SK-N-MC (cell line): ENCODE data around the gene RFFL.
A peak's percentile ranks its signal among the peaks of the same experiment; 100 is the strongest.

Experiments
- DNase-seq: peaks from one replicate; pipeline ENCODE4 v3.0.0-alpha.2; 2011; ENCODE audit warnings: low read depth, low spot score
- H3K27ac ChIP-seq: fragments of 200-600 bp; sonication (generic); 2 replicates; pipeline ENCODE4 v1.5.1; 2016; ENCODE audit warnings: mixed run types
- H3K36me3 ChIP-seq: fragments of 200-600 bp; sonication (generic); 2 replicates; pipeline ENCODE4 v1.6.1; 2017; ENCODE audit warnings: antibody characterized with exemption, low read length, mixed read lengths; ENCODE audit not compliant: insufficient read depth
- H3K4me3 ChIP-seq: fragments of 200-600 bp; sonication (generic); 2 replicates; pipeline ENCODE4 v1.5.1; 2016
- H3K9ac ChIP-seq: fragments of 200-600 bp; sonication (generic); 2 replicates; pipeline ENCODE4 v1.8.0; 2017; ENCODE audit warnings: mixed run types, mixed read lengths; ENCODE audit not compliant: insufficient read length
- H3K9me3 ChIP-seq: fragments of 200-600 bp; sonication (generic); 2 replicates; pipeline ENCODE4 v1.6.1; 2017; ENCODE audit warnings: low read depth, mild to moderate bottlenecking, antibody characterized with exemption, low read length, moderate library complexity, mixed read lengths
- EZH2 ChIP-seq: fragments of 200-600 bp; sonication (generic); IDR thresholded peaks from one replicate; pipeline ENCODE4 v1.6.1; 2017; ENCODE audit warnings: antibody characterized with exemption
- FOXP2 ChIP-seq: optimal IDR thresholded peaks from 2 replicates; pipeline ENCODE3; 2011; ENCODE audit warnings: mild to moderate bottlenecking, moderate library complexity; ENCODE audit not compliant: insufficient read depth; ENCODE audit errors: extremely low read length, control extremely low read depth
- POLR2AphosphoS5 ChIP-seq: IDR thresholded peaks from 2 replicates; pipeline ENCODE4 v1.6.1; 2012; ENCODE audit warnings: mild to moderate bottlenecking, low read depth, low read length, borderline replicate concordance

The RFFL gene

DNA sequence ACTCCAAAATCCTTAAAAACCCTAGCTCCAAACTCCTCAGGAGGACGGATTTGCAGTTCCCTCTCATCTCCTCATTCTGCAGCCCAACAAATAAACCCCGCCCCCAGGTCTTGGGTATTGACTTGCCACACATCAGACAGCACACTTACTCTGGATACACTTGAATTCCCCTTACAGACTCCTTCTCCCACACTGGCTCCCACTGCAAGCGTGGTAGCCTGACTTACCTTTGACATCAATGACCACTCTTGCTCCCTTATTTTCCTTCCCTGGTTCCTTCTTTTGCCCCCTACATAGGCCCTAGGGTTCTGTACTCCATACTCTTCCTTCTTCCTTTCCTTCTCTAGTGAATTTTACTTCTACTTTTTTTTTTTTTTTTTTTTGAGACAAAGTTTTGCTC lies 7.5 kb downstream of the RFFL start:
- no peak for DNase-seq
- no peak overlapping the region for H3K9ac ChIP-seq
- H3K9me3 ChIP-seq, result no peaks in the 10 kb centered on the region
- no peak overlapping the region for H3K4me3 ChIP-seq
- no peaks in the 10 kb centered on the region for H3K36me3 ChIP-seq
- H3K27ac ChIP-seq, result no peak overlapping the region
- TF ChIP-seq FOXP2 (no peak), POLR2AphosphoS5 (no peak), EZH2 (no peak)

DNA sequence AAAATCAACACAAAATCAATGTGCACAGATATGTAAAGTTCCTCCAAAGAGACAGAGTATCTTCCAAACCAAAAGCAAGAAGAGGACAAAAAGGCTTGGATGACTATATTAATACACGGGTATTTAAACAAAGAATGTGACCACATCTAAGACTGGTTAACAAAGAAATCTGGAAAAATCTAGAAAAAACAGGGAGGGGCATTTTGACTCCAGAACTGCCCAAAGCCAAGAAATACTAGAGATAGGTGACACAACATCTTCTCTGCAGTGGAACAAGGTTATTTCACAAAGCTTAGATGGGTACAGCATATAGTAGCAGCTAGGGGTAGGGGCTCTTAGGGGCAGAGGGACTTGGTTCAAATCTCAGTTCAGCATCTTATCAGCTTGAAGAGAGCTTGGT lies 10.3 kb downstream of the RFFL start:
- no peak overlapping the region for H3K27ac ChIP-seq

GRCh38 chr17:35052780-35053179 lies 10.7 kb downstream of the RFFL start:
- Histone ChIP-seq H3K9ac (no peak overlapping the region), H3K36me3 (no peaks in the 10 kb centered on the region), H3K9me3 (no peaks in the 10 kb centered on the region), H3K4me3 (no peak overlapping the region), H3K27ac (no peak overlapping the region)
- DNase-seq, result no peak
- TF ChIP-seq POLR2AphosphoS5, result no peak
- no peak for TF ChIP-seq EZH2
- no peak for TF ChIP-seq FOXP2

More for the DNA sequence above, 10.3 kb downstream of the RFFL start:
- no peak for TF ChIP-seq FOXP2
- TF ChIP-seq EZH2, result no peak
- TF ChIP-seq POLR2AphosphoS5, result no peak
- no peak overlapping the region for H3K9ac ChIP-seq
- DNase-seq, result no peak
- no peaks in the 10 kb centered on the region for H3K9me3 ChIP-seq
- H3K4me3 ChIP-seq, result no peak overlapping the region
- no peaks in the 10 kb centered on the region for H3K36me3 ChIP-seq

- Histone ChIP-seq H3K36me3 (no peaks in the 10 kb centered on the region), H3K27ac (no peak overlapping the region), H3K9ac (no peak overlapping the region), H3K9me3 (no peaks in the 10 kb centered on the region), H3K4me3 (no peak overlapping the region)
- TF ChIP-seq EZH2 (no peak), FOXP2 (no peak), POLR2AphosphoS5 (no peak)
- DNase-seq, result no peak
These were observed 11.3 kb downstream of the RFFL start for GRCh38 chr17:35052241-35052610.

- no peak for TF ChIP-seq EZH2
- no peak for DNase-seq
- H3K9me3 ChIP-seq, result no peaks in the 10 kb centered on the region
- H3K9ac ChIP-seq, result no peak overlapping the region
- H3K27ac ChIP-seq, result no peak overlapping the region
- no peaks in the 10 kb centered on the region for H3K36me3 ChIP-seq
- H3K4me3 ChIP-seq, result no peak overlapping the region
These were observed 11.8 kb downstream of the RFFL start for GRCh38 chr17:35051579-35052240.

DNA sequence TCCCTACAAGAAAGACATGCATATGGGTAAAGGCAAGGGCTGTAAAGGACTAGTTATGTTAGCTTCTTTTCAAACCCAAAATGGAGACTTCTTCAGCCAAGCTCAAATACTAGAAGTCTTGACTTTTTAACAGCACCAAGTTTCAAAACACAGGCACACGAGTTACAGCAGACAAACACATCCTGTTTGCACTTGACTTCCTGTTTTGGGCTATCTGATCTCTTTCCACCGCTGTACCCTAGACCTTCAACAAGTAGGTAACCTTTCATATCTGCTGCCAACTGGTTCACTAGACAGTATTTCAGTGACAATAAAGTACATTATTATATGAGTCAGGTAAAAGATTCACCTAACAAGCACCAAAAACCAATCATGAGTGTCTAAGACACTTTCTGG lies 12.3 kb downstream of the RFFL start:
- no peak for TF ChIP-seq FOXP2
- H3K9ac ChIP-seq, result no peak overlapping the region
- no peak overlapping the region for H3K27ac ChIP-seq
- no peak for DNase-seq
- no peaks in the 10 kb centered on the region for H3K36me3 ChIP-seq
- H3K9me3 ChIP-seq, result no peaks in the 10 kb centered on the region
- H3K4me3 ChIP-seq, result no peak overlapping the region

DNA sequence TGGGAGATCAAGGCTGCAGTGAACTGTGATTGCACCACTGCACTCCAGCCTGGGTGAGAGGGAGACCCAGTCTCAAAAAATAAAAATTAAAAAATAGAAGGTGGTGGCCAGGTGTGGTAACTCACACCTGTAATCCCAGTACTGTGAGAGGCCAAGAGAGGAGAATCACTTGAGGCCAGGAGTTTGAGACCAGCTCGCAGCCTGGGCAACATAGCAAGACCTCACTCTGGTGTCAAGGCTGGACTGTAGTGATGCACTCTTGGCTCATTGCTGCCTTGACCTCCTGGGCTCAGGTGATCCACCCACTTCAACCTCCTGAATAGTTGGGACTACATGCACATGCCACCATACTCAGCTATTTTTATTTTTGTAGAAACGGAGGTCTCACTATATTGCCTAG lies 13.3 kb downstream of the RFFL start:
- H3K4me3 ChIP-seq, result no peak overlapping the region
- DNase-seq, result no peak
- no peaks in the 10 kb centered on the region for H3K9me3 ChIP-seq
- no peak for TF ChIP-seq EZH2
- TF ChIP-seq FOXP2, result no peak
- no peak overlapping the region for H3K27ac ChIP-seq
- no peaks in the 10 kb centered on the region for H3K36me3 ChIP-seq
- H3K9ac ChIP-seq, result no peak overlapping the region

DNA sequence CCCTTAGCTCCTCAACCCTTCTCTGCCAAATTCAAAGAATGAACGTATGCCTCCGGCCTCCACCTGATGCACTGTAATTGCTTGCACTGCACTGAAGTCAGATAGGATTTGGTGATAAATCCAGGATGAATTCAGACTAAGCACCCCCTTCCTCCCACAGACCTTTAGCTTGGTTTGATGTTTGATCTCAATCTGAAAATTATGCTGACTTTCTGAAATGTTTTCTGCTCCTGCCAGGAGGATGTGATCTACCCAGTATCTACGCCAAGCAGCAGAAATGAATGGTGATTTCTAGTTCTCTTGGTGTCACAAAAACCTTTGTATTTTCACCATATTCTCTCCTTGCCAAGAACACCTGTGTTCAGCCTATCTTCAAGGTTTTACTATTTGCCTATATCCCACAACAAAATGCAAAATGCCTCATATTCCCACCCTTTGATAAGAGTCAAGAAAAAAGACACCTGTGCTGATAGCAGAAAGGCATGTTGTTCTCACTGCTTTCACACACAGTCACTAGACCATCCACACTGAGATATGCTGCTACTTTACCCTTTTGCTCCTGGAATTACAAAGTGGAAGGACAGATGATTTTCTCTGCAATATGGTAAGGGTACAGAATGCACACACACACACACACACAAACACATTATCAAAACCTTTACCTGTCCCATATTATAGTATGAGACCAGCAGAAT lies 14.7 kb downstream of the RFFL start:
- Histone ChIP-seq H3K27ac (no peak overlapping the region), H3K9ac (no peak overlapping the region), H3K9me3 (no peaks in the 10 kb centered on the region), H3K4me3 (no peak overlapping the region), H3K36me3 (no peaks in the 10 kb centered on the region)
- DNase-seq, result no peak
- TF ChIP-seq EZH2 (no peak), FOXP2 (no peak), POLR2AphosphoS5 (no peak)

DNA sequence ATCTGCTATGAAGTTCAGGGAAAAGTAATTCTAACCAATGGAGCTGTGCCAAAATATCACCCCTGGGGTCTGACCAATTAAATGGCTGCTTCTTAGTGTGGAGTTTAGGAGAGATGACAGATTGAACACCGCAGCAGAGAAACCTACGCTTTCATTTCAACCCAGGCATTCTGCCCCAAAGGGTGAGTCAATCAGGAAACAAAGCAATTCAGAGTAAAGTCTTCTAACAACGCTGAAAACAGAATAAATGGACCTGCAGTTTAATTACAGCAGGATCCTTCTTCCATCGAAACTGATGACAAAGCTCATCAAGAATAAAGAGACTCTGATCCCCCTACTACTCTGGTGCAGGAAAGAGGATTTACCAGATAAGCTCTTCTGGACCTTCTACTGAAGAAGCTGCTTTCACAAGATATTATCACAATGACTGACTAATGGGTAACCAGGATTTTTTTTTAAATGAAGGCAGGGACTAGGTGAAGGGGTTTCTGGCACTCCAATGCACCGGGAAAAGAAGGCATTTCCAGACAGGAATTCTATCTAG lies 16.7 kb downstream of the RFFL start:
- no peak for TF ChIP-seq POLR2AphosphoS5
- no peak for TF ChIP-seq EZH2
- TF ChIP-seq FOXP2, result no peak
- H3K27ac ChIP-seq, result no peak overlapping the region
- no peak overlapping the region for H3K9ac ChIP-seq
- no peak for DNase-seq
- peak overlapping the region; percentile 38; the same call in 1 of the 2 replicates for H3K4me3 ChIP-seq
- no peaks in the 10 kb centered on the region for H3K36me3 ChIP-seq
- no peaks in the 10 kb centered on the region for H3K9me3 ChIP-seq
